Germinal center (tissue), 1 donor: ENCODE measurements around the gene ACSM2A.
"Not testable (repeated sequence)": the region's sequence is repeated elsewhere in the genome, so short reads cannot be mapped to it uniquely, and the experiment has no call there.

ENCODE experiments used
- DNase-seq: peaks from one replicate; pipeline ENCODE4 v3.0.0; 2012; ENCODE audit warnings: mixed read lengths, low spot score

Gene ACSM2A

DNA sequence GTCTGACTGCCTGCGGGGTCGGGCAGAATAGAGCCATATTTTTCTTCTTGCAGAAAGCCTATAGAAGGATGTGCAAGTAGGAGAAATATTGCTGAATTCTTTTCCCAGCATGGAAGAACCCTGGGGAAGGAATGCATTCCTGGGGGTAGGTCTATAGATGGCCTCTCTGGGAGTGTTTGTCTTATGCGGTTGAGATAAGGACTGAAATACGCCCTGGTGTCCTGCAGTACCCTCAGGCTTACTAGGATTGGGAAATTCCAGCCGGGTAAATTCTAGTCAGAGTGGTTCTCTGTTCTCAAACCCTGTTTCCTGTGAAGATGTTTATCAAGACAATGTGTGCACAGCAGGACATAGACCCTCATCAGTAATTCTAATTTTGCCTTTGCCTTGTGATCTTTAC lies 2.3 kb downstream of the ACSM2A start:
- DNase-seq = not testable (repeated sequence)

DNA sequence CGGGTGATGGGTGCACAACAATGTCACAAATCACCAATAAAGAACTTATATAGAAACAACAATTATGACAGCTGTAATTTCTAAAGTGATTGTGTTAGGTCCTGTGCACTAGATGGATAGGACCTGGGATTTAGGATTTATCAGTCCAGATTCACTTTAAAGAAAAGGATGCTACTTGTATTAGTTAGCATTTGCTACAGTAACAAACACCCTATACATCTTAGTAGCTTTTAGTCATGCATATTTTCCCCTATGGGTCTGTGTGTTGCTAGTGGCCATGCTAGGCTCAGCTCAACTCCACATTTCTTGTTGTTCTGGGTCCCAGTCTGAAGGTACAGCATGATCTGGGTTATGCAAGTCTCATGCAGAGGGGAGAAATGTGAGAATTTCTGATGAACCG lies 7.9 kb downstream of the ACSM2A start:
- DNase-seq = not testable (repeated sequence)

DNA sequence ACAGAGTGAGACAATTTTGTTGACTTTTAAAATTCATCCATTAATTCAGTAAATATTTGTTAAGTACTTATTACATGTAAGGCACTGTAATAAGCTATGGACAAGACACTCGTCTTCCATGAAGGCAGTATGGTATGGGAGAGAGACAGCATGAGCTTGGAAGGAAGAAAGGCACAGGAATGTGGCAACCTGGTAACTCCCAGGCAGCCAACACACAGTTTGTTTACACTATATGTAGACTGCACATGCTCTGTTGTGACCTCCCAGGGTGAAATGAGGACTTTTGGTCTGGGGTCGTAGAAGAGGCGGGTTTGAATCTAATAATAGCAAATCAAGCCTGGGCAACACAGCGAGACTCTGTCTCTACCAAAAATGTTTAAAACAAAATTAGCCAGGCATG lies 9.0 kb downstream of the ACSM2A start:
- DNase-seq = not testable (repeated sequence)

DNA sequence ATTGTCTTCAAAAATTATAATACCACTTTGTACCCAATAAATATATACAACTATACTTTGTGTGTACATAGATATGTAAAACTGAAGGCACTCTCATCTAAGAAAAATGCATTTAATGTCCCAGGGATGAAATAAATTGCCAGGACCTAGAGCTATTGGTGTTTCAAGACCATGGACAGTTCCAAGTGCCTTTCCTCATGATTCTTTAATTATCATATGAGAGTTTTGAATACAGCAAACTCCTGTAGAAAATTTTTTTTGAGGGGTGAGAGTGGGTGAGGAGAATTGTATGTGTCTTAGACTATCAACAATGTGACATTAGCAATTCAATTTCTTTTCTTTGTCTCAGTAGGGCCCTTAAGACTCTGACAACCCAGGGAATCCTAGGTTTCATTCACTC lies 17.6 kb downstream of the ACSM2A start:
- not testable (repeated sequence) for DNase-seq

DNA sequence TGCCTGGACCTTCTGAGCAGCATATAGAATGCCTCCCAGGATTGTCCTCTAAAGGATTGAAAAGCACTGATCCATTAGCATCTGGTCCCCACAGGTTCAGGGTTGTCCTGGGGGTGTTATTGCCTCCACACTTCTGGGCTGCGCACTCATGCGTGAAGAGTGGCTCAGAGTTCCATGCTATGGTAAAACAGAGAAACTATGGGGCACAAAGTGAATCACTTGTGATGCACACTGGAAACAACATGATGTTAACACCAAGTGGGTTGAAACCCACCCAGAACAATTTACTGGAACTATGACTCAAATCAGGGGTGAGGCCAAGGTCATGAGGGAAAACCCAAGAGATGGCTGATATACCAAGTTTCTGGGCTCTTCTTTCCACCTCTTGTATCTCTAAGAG lies 18.6 kb downstream of the ACSM2A start:
- not testable (repeated sequence) for DNase-seq

DNA sequence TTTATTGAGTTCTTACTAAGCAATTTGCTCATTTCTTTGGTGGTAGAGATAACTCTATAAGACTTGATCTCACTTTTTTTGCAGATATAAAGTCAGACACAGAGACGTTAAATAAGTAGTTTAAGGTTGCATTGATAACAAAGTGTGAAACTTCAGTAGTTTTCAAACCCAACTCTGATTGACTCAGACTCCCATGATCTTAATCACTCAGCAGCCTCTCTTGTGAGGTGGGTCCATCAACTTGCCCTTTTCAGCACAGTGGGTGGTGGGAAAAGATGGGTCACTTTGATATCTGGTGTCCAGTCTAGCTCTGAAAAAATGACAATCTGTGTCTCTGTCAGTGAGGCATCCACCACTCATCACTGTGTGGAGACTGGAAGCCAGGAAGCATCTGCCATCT lies 19.4 kb downstream of the ACSM2A start:
- DNase-seq = not testable (repeated sequence)

DNA sequence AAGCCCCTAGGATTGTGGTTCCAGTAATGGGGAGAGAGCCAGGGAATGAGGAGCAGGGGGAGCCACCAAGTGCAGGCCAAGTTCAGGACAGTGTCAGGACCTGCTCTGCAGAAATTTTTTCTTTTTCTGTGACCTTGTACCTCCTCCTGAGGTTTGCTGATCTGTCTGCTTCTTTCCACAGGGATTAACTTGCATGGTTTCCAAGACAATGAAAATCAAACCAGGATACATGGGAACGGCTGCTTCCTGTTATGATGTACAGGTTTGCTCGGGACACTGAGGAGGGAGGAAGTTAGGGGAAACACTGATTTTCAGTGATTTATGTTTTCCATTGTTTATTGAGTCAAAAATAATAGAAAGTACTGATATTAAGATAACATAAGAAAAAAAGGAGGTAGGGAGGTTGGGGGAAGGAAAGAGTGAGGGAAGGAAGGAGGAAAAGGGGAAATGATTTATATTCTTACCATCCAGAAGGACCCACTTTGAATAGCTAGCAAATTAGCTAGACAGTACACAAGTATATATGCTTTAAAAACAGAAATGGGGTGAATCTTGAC lies 25.9 kb downstream of the ACSM2A start:
- not testable (repeated sequence) for DNase-seq

DNA sequence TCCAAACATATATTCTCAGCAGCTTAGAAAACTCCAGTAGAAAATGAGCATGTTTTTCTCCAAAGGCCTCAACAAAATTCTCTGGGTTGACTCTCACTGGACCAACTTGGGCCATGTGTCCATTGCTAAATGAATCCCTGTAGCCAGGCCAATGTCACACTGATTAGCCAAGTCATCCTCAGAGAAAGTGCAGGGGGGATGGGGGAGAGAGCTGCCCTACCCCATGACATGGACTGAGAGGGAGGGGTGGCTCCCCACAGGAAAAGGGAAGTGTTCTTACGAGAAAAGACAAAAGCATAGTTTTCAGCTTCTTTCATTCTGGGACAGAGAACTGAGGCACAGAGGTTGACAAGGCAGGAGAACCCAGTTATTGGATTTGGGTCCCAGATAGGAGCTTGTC lies 32.7 kb downstream of the ACSM2A start:
- not testable (repeated sequence) for DNase-seq

DNA sequence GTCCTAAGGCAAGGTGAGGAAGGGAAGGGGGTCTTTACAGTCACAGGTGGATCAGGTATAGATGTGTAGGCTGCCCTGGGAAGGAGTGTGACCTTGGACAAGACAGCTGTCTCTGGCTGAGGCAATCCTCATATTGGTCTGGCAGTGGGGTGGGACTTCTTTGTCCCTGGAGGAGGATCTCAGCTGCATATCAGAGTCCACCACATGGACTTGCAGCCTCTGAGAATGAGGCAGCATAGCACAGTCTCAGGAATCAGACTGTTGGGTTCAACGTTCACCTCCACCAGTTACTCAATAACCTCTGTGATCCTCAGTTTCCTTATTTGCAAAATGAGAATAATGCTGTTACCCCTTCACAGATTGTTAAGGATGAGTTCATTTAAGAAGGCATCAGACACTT lies 33.4 kb downstream of the ACSM2A start:
- DNase-seq = no peak

DNA sequence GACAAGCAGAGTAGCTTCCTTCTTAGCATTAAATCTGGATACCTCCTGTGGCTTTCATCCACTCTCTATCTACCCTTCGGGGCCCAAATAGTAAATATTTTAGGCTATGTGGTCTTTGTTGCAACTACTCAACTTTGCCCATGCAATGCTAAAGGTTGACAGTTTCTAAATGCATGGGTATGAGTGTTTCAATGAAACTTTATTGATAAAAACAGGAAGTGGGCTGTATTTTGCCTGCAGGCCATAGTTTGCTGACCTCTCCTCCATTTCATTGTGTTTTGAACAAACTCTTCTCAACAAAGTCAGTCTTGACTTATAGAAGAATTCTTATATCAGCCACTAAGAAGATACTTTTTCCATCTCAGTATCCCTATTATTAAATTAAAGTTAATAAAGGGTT lies 34.1 kb downstream of the ACSM2A start:
- DNase-seq = no peak

DNA sequence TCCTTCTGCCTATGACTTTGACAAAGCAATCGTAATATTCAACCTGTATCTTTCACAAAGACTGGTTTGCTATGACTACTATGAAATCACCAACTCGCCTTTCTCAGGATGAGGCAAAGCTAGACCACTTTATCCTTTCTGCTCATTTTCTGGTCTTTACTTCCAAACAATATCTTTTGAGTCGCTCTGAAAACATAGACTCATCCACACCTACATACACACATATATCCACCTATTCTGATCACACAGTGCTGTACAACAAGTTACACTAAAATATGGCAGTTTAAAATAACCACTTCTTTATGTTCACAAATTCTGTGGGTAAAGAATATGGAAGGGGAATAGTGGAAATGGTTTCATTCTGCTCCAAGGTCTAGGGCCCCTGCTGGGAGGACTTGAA lies 39.7 kb downstream of the ACSM2A start:
- not testable (repeated sequence) for DNase-seq

DNA sequence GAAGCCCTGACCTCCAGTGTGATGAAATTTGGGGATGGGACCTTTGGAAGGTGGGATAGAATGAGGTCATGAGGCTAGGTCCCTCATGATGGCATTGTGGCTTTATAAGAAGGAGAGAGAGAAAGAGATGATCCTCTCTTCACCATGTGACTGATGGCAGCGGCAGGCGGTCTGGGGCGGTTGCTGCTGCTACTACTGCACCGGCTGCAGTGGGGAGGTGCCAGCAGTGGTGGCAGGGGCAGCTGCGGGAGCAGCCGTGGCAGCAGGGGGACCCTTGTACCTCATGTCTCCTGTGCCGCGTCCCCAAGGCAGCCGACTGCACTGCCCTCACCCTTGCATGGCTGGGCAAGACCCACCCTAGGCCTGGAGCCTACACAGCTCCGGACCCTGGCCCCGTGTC lies 40.1 kb downstream of the ACSM2A start:
- DNase-seq = not testable (repeated sequence)

DNA sequence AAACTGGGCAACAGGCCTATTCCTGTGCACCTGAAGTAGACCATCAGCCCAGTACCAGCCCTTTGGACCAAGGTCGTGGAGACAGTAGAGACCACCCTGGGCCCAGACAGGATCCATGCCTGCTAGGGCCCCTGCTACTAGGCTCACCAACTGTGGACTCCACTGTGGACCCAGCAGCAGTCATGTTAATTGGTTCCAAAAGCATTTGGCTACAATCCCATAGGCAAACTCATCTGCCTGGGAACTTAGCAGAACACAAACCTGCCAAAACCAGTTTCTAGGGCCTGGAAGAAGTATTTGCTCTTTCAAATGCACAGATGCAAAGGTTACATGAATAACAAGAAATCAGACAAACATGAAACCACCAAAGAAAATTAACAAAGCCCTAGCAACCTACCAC lies 53.1 kb downstream of the ACSM2A start:
- DNase-seq = no peak

DNA sequence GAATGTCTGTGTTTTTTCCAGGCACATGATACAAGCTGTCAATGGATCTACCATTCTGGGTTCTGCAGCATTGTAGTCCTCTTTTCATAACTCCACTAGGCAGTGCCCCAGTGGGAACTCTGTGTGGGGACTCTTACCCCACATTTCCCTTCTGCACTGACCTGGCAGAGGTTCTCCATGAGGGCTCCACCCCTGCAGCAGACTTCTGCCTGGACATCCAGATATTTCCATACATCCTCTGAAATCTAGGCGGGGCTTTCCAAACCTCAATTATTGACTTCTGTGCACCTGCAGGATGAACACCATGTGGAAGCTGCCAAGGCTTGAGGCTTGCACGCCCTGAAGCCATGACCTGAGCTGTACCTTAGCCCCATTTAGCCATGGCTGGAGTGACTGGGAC lies 56.0 kb downstream of the ACSM2A start:
- no peak for DNase-seq

DNA sequence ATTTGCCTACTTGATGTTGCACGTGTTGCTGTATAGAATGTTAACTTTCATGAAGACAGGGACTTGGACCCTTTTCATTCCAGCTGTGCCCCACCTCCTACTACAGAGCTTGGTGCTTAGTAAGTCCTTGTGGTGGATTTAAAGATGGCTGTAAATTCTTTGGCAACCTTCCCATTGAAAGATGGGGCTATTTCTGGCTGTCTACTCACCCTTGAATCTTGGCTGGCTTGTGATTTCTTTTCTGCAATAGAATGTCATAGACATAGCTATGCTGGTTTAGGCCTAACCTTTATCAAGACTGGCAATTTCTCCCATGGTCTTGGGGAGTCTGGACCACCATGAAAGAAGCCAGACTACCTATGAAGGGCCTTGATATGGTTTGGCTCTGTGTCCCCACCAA lies 59.0 kb downstream of the ACSM2A start:
- DNase-seq = no peak

DNA sequence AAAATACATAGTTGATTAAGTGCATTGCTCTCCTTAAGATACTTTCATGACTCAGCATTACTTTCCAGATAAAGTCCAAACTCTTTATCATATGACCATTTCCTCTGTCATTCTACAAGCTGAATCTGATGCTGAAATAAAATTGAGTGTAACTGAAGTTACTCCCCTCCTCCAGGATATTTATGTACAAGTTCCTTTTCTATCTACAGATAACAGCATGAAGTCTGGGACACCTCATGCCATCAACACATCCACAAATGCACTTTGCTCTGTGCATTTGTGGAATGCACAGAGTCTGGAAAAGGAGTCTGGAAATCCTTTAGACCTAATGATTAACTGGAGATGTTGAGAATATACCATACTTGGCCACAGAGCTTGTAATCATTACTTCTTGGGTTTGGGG lies 64.4 kb downstream of the ACSM2A start:
- DNase-seq = no peak

DNA sequence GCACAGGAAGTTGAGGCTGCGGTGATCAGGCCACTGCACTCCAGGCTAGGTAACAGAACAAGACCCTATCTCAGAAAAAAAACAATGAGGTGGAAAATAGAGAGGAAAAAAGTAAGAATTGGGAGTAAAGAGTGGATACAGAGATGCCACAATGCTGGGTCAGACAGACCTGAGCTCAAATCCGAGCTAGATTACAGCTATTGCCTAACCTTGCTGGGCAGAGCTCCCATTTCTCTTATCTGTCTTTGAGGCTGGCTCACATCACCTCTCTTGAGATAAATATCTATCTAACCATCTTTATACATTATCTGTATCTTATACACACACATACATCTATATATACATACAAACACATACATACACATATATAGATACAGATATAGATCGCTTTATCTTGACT lies 65.8 kb downstream of the ACSM2A start:
- no peak for DNase-seq

DNA sequence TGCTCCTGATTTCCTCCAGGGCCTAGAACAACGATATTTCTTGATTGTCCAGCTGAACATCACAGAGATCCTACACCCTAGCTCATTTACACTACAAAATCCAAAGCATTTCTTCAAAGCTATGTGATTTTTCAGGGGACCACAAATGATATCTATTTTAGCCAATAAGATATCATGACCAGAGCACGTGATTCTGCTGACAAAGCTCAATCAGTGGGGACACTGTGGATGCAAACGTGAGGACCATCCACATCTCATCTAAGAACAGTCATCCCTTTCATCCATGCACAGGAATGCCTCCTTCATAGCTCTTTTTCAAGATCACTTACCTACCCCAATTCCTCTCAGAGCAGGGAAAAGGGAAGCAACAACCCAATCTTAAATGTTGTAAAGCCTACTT lies 67.9 kb downstream of the ACSM2A start:
- no peak for DNase-seq

DNA sequence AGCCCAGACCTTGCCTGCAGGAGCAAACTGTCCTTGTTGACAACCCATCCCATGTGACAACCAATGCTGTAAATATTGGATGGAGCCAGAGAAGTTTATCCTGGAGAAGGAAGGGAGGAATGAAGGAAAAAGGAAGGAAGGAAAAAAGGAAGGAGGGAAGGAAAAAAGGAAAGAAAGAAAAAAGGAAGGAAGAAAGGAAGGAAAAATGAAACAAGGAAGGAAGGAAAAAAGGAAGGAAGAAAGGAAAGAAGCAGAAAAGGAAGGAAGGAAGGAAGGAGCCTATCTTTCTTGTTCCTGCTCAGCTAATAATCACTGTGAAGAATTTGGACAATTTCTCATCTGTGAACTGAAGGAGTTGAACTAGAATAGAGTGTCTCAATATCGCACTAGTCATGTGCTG lies 68.8 kb downstream of the ACSM2A start:
- DNase-seq = no peak

DNA sequence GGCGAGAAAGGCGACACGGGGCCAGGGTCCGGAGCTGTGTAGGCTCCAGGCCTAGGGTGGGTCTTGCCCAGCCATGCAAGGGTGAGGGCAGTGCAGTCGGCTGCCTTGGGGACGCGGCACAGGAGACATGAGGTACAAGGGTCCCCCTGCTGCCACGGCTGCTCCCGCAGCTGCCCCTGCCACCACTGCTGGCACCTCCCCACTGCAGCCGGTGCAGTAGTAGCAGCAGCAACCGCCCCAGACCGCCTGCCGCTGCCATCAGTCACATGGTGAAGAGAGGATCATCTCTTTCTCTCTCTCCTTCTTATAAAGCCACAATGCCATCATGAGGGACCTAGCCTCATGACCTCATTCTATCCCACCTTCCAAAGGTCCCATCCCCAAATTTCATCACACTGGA lies 80.5 kb downstream of the ACSM2A start:
- not testable (repeated sequence) for DNase-seq

DNA sequence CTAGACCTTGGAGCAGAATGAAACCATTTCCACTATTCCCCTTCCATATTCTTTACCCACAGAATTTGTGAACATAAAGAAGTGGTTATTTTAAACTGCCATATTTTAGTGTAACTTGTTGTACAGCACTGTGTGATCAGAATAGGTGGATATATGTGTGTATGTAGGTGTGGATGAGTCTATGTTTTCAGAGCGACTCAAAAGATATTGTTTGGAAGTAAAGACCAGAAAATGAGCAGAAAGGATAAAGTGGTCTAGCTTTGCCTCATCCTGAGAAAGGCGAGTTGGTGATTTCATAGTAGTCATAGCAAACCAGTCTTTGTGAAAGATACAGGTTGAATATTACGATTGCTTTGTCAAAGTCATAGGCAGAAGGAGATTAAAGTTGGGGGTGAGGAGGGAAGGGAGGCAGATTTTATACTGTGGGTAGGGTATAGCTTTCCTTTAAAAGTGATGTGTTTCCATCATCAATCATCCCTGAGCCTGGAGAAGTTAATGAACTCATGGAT lies 81.0 kb downstream of the ACSM2A start:
- DNase-seq = not testable (repeated sequence)

DNA sequence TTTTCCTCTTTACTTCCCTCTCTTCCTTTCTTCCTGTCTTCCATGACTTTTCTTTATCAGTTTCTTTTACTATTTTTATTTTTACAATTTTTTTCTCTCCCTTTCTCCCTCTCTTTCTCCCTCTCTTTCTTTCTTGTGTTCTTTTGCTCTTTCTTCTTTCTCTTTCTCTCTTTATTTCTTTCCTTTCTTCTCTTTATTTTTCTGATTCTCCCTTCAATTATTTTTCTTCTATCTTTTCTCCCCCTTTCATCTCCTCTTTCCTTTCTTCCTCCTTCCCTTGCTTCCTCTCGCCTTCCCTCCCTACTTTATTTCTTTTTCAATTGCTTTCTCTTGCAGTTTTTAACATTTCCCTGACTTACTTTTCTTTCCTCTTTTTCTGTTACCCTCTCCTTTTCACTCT lies 85.3 kb downstream of the ACSM2A start:
- not testable (repeated sequence) for DNase-seq
